A673 (cell line): ENCODE data around the gene GRM5. TPM values are rescaled to one million over a fixed set of nuclear protein-coding genes. Genes with fewer than 3 reads are reported as not detected.

ENCODE experiments used
- BruUV-seq: library from RNA; stranded (reverse); fragments of 400-500 nt; replicated peaks from 2 replicates; lab custom pipeline; 2021; lab: Mats Ljungman, UMichigan
- CTCF ChIA-PET: fragments of 300-600 bp; sonication (Branson Sonifier 250); formaldehyde crosslinking; loops from one replicate; lab custom pipeline; 2022; ENCODE audit warnings: antibody characterized with exemption; lab: Charles Lee
- POLR2A ChIA-PET: fragments of 300-600 bp; sonication (Branson Sonifier 250); formaldehyde crosslinking; loops from one replicate; lab custom pipeline; 2022; ENCODE audit warnings: antibody characterized with exemption; ENCODE audit not compliant: low non-redundant PET; lab: Charles Lee
- DNase-seq: peaks from one replicate; pipeline ENCODE4 v3.0.0-alpha.2; 2015; ENCODE audit warnings: low spot score
- H3K27ac ChIP-seq: fragments of 200-600 bp; sonication (generic); 2 replicates; pipeline ENCODE4 v1.5.1; 2016; ENCODE audit warnings: mixed run types, low read depth, mild to moderate bottlenecking, mixed read lengths, antibody characterized with exemption, low read length; ENCODE audit not compliant: poor library complexity, severe bottlenecking
- H3K27me3 ChIP-seq: fragments of 200-600 bp; sonication (generic); replicated peaks from 2 replicates; pipeline ENCODE4 v1.6.1; 2017; ENCODE audit warnings: mixed run types, low read depth, mild to moderate bottlenecking, mixed read lengths, antibody characterized with exemption, low read length; ENCODE audit not compliant: insufficient read depth, poor library complexity
- H3K36me3 ChIP-seq: fragments of 200-600 bp; sonication (generic); 2 replicates; pipeline ENCODE4 v1.6.1; 2016; ENCODE audit warnings: mixed run types, mild to moderate bottlenecking, mixed read lengths, antibody characterized with exemption, low read length; ENCODE audit not compliant: insufficient read depth, poor library complexity, severe bottlenecking
- H3K4me1 ChIP-seq: fragments of 200-600 bp; sonication (generic); 2 replicates; pipeline ENCODE4 v1.6.1; 2017; ENCODE audit warnings: mixed run types, mild to moderate bottlenecking, mixed read lengths, antibody characterized with exemption, low read length; ENCODE audit not compliant: insufficient read depth, poor library complexity, severe bottlenecking
- H3K4me3 ChIP-seq: fragments of 200-600 bp; sonication (generic); 2 replicates; pipeline ENCODE4 v1.5.1; 2016; ENCODE audit warnings: low read depth, mixed run types, mild to moderate bottlenecking, mixed read lengths, low read length; ENCODE audit not compliant: poor library complexity, severe bottlenecking
- H3K9me3 ChIP-seq: fragments of 200-600 bp; sonication (generic); 2 replicates; pipeline ENCODE4 v1.6.1; 2016; ENCODE audit warnings: mixed run types, low read depth, mild to moderate bottlenecking, mixed read lengths, antibody characterized with exemption, low read length; ENCODE audit not compliant: poor library complexity, severe bottlenecking
- CTCF ChIP-seq: fragments of 300-800, 200-600 bp; sonication (generic); conservative IDR thresholded peaks from 2 replicates; pipeline ENCODE4 v1.5.1; 2017; ENCODE audit warnings: low read depth, mild to moderate bottlenecking, antibody characterized with exemption, low read length, moderate library complexity, mixed read lengths
- EZH2 ChIP-seq: fragments of 200-600 bp; sonication (generic); IDR thresholded peaks from 2 replicates; pipeline ENCODE4 v1.6.1; 2017; ENCODE audit warnings: borderline replicate concordance, low read depth, mild to moderate bottlenecking, mixed read lengths, antibody characterized with exemption, low read length; ENCODE audit not compliant: poor library complexity, severe bottlenecking
- intact Hi-C: fragments of 100-400 bp; cut with micrococcal nuclease; formaldehyde crosslinking; loops from one replicate; pipeline ENCODE4 v1.10.0; 2022; ENCODE audit not compliant: unreplicated experiment
- total RNA-seq: library from RNA; stranded (reverse); gene quantifications from 2 replicates; pipeline ENCODE4 v1.2.3, GENCODE V29; 2021

The GRM5 gene
- total RNA-seq, 1 experiment from 2014 or later = not detected

DNA sequence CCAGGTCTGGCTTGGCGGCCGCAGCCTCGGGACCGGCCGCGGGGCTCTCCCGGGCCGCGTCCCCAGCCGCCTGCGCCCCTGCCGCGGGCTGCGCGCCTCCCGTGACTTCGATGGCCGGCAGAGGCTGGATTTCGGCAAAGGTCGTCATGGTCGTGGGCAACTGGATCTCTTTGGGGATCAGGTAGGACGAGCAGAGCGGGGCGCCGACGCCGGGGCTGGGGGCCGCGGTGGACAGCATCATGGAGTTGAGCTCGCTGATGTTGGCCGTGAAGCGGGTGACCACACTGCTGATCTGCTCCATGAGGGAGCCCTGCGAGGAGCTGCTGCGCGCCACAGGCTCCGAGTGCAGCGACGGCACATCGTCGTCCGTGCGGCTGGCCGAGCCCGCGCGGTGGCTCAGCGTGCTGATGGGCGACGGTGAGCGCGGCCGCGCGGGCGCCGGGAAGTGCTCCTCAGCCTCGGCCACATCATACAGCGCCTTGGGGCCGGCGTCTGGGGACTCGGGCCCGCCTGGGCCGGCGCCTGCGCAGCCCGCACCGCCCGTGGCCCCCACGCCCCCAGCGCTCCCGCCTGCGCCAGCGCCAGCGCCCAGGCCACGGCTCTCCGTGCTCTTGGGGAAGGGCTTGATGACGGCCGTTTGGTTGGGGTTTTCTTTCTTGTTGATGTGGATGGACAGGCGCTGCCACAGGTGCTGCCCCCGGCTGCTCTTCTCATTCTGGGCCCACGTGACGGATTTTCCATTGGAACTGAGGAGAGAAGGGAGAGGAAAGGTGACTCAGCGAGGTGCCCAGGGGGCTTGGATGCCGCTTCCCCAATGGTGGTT lies 556.8 kb downstream of the GRM5 start:
- ChIA-PET POLR2A (no interaction called here), CTCF (no interaction called here)
- DNase-seq = no peak
- Histone ChIP-seq H3K27ac (no peak overlapping the region), H3K27me3 (no peaks in the 10 kb centered on the region), H3K36me3 (no peaks in the 10 kb centered on the region), H3K4me3 (no peak overlapping the region), H3K4me1 (no peaks in the 10 kb centered on the region), H3K9me3 (no peaks in the 10 kb centered on the region)
- TF ChIP-seq EZH2 (no peak), CTCF (no peak)
- intact Hi-C loops = no loop called here
- BruUV-seq = no TSS peak

GRCh38 chr11:88508418-88508758 lies 557.4 kb downstream of the GRM5 start:
- intact Hi-C loops = no loop called here
- no peaks in the 10 kb centered on the region for H3K27me3 ChIP-seq
- BruUV-seq = no TSS peak
- H3K4me1 ChIP-seq = no peaks in the 10 kb centered on the region
- no peak for DNase-seq
- ChIA-PET POLR2A (no interaction called here), CTCF (no interaction called here)
- H3K4me3 ChIP-seq = no peak overlapping the region
- H3K9me3 ChIP-seq = no peaks in the 10 kb centered on the region
- H3K36me3 ChIP-seq = no peaks in the 10 kb centered on the region
- TF ChIP-seq EZH2 (no peak), CTCF (no peak)
- no peak overlapping the region for H3K27ac ChIP-seq

- POLR2A ChIA-PET = no interaction called here
- Histone ChIP-seq H3K4me1 (no peaks in the 10 kb centered on the region), H3K4me3 (no peak overlapping the region), H3K9me3 (no peaks in the 10 kb centered on the region), H3K36me3 (no peaks in the 10 kb centered on the region), H3K27me3 (no peaks in the 10 kb centered on the region), H3K27ac (no peak overlapping the region)
- no peak for DNase-seq
- TF ChIP-seq EZH2 (no peak), CTCF (no peak)
- BruUV-seq = no TSS peak
- CTCF ChIA-PET = no interaction called here
- intact Hi-C loops = no loop called here
Measured at GRCh38 chr11:88507771-88508417, 557.9 kb downstream of the GRM5 start.
